NCI-H82 (cell line): ENCODE measurements around the gene FYN.
"Not testable (repeated sequence)": the region's sequence is repeated elsewhere in the genome, so short reads cannot be mapped to it uniquely, and the experiment has no call there.

ENCODE experiments used
- DNase-seq: peaks from one replicate; lab custom pipeline; 2025; lab: John Stamatoyannopoulos, UW

Gene FYN

GRCh38 chr6:111850295-111850937 lies 22.8 kb downstream of the FYN start:
- no peak for DNase-seq

- no peak for DNase-seq
Observed at GRCh38 chr6:111849298-111849697, 24.0 kb downstream of the FYN start.

- no peak for DNase-seq
Observed at GRCh38 chr6:111848262-111848812, 24.9 kb downstream of the FYN start.

DNA sequence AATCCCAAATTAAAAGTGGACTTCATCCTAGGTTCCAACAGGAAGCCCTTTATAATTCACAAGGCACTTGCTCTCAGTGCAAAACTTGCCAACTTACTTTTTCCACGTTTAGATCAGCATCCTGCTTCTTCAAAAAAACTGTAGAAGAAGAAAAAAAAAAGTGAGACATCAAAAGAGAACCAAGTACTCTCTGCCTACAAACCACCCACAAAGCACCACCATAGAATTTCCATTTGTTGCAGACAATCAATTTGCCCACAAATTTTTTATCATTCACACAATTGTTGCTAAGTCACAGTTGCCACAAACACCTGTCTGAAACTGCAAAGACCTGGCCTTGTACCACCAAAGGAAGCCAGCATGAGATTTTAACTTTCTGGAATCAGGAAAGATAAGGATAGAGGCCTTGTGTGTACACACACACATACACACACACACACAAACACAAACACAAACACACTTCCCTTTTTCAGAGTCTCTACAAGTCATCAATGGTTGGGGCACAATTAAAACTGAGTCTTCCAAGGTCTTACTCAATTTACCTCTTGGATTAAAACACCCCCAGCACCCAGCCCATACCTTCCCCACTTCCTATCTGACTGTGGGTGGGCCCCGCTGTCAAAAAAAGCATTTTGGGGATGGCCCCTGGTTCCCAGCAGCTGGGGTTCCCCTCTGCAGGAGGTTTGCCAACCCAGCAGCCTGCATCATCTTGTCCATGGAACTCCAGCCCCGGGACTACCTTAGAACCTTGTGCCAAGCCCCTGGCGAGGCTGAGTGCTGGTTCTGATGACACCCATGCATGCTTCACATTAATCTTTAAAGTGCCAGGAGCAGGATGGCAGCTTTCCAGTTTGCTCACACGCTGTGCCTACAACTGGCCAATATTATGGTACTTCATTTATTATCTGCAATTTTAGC lies 26.5 kb downstream of the FYN start:
- DNase-seq, result no peak

- no peak for DNase-seq
Observed at GRCh38 chr6:111846066-111846465, 27.2 kb downstream of the FYN start.

GRCh38 chr6:111845441-111845871 lies 27.8 kb downstream of the FYN start:
- DNase-seq, result no peak

DNA sequence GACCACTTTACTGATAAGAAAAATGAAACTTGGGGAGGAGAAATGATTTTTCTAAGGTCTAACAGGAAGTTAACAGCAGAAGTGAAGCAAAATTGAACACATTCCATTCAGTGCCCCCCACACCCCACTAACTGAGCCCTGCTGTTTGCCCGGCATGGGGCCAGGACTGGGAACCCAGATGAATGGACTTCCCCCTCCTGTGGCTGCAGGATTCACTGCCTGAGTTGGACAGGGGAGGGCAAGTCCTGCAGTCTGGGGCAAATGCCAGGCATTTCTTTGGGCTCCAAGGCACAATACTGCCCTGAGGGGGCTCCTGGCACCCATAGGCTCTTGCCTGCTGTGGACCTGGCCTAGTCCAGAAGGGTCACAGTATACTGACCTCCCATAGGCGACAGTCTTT lies 28.3 kb downstream of the FYN start:
- no peak for DNase-seq

DNA sequence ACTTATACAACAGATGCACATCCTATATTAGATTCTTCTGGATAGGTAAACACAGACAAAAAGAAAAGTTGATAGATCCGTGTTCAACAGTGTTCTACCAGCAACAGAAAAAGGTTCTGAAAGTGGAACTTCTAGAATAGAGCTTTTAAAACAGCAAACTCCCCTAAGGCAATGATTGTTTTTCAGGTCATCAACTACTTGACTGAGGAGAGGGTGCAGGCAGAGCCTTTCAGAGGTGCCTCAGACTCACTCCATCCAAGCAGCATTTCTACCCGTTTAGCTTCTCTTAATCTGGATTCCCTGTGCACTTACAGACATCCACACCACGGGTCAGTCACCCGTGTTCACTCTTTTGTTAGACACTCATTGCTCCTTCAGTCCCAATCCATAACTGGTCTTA lies 28.9 kb downstream of the FYN start:
- no peak for DNase-seq

GRCh38 chr6:111843347-111844147 lies 29.7 kb downstream of the FYN start:
- no peak for DNase-seq

- no peak for DNase-seq
Observed at GRCh38 chr6:111842891-111843290, 30.4 kb downstream of the FYN start.

GRCh38 chr6:111842271-111842822 lies 30.9 kb downstream of the FYN start:
- DNase-seq, result no peak

DNA sequence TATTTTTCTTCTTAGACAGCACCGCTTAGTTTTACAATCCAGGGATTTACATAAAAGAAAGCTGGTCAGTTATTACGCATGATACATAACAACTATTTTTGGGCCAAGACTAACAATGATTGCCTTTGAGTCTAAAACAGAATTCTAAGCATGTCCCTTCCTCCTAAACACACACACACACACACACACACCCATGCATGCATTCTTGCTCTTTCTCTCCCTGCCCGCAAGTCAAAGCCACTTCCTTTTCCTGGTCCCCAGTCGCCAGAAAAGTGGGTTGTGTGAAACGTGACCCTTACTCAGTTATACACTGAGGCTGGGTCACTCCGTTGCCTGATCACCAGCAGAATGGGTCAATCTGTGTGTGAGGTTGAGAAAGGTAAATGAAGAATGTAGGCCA lies 31.4 kb downstream of the FYN start:
- DNase-seq, result no peak

DNA sequence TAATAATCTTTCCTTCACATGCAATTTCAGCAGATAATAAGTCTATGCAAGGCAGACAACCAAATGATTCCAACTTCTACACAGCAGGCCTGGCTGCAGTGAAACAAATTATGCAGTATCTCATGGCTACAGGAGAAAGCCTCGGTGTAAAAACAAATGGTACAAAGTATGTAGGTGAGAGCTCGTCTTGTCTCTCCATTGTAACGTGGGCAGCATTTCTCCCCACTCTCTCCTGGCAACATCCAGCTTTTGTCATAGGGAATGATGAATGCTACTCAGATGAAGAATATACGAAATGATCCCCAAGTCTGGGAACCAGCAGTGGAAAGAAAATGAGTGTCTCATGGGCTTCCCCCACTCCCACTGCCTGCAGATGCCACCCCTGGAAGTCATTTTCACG lies 32.4 kb downstream of the FYN start:
- DNase-seq, result no peak

DNA sequence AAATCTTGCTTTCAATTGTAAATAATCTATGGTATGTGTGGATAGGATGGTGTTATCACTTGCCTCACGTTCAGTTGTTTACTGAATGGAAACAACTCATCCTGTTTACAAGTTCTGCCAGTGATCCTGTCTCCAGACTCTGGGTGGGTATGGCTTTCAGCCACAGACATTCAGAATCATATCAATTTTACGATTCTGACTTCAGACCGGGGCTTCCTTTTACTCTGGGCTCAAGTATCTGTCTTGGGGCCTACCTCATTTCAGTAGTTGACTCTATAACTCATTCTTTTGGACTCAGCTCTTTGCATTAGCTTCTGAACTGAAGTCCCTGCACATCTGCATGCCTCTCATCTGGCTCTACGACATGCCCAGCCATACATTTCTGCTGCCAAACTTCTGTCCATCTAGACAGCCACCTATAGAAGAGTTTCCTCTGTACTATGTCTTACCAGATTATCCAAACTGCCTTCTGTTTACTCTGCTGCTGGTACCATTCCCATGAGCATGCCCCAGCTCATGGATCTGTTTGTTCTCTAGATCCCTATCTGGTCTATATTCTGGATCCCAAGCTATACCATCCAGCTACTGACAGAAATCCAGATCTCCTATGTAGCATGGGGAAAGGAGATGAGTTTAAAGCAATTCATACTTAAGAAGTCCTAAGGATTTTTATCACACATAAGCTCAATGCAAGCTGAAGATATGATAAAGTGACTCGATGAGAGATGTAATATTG lies 34.3 kb downstream of the FYN start:
- no peak for DNase-seq

GRCh38 chr6:111837641-111838500 lies 35.4 kb downstream of the FYN start:
- DNase-seq, result no peak

- DNase-seq, result no peak
Observed at GRCh38 chr6:111837007-111837406, 36.2 kb downstream of the FYN start.

GRCh38 chr6:111835807-111836206 lies 37.4 kb downstream of the FYN start:
- DNase-seq, result no peak

DNA sequence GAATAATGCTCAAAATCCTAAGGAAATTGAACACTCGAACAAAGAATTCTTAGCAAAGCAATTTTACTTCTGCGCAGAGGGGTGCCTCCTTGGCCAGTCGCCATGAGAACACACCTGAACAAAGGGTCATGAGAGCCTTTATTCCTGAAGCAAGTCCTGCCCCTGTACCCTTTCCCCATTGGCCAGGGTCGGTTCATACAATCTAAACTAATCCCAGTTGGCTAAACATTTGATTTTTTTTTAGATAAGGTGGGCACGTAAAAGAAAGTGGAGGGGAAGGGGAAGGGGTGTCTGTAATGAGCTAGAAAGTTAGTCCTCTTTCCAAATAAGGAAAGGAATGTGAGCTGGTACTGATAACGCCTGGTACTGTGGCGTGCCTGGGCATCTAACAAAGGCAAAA lies 37.9 kb downstream of the FYN start:
- DNase-seq, result not testable (repeated sequence)

GRCh38 chr6:111834356-111834755 lies 38.9 kb downstream of the FYN start:
- no peak for DNase-seq

- DNase-seq, result no peak
Observed at GRCh38 chr6:111832833-111833418, 40.3 kb downstream of the FYN start.
